Activated CD8-positive, alpha-beta memory T cell treated with anti-CD3 and anti-CD28 coated beads for 1 hour (primary cell): ENCODE data around the gene HMG20A.

ENCODE experiments used
- DNase-seq, 2 donors: peaks; one replicate each; pipeline ENCODE4 v3.0.0-alpha.2; 2020; ENCODE audit warnings: low read depth in 1 of 2; ENCODE audit errors: extremely low read depth in 1 of 2

Gene HMG20A

GRCh38 chr15:77496715-77497109 is 76.0 kb downstream of the HMG20A start:
- DNase-seq: peak; percentile 10 to 62

- no peak for DNase-seq
These were observed 76.5 kb downstream of the HMG20A start for GRCh38 chr15:77497110-77497737.

GRCh38 chr15:77497942-77498361 is 77.3 kb downstream of the HMG20A start:
- no peak for DNase-seq

GRCh38 chr15:77499087-77499760 is 78.5 kb downstream of the HMG20A start:
- no peak for DNase-seq

- no peak for DNase-seq
These were observed 80.3 kb downstream of the HMG20A start for GRCh38 chr15:77500989-77501388.

- DNase-seq: no peak
These were observed 81.8 kb downstream of the HMG20A start for GRCh38 chr15:77502379-77503095.

- no peak for DNase-seq
These were observed 82.6 kb downstream of the HMG20A start for GRCh38 chr15:77503240-77503639.

GRCh38 chr15:77503764-77504163 is 83.1 kb downstream of the HMG20A start:
- DNase-seq: no peak

GRCh38 chr15:77504306-77504705 is 83.6 kb downstream of the HMG20A start:
- DNase-seq: no peak

- no peak for DNase-seq
These were observed 84.2 kb downstream of the HMG20A start for GRCh38 chr15:77504871-77505270.

- no peak for DNase-seq
These were observed 84.9 kb downstream of the HMG20A start for GRCh38 chr15:77505556-77505955.

- DNase-seq: no peak
These were observed 85.8 kb downstream of the HMG20A start for GRCh38 chr15:77506311-77507142.

GRCh38 chr15:77507143-77507897 is 86.6 kb downstream of the HMG20A start:
- DNase-seq: no peak

- DNase-seq: no peak
These were observed 87.2 kb downstream of the HMG20A start for GRCh38 chr15:77507911-77508310.

GRCh38 chr15:77508541-77509243 is 88.0 kb downstream of the HMG20A start:
- no peak for DNase-seq

GRCh38 chr15:77510066-77511057 is 89.7 kb downstream of the HMG20A start:
- no peak for DNase-seq

GRCh38 chr15:77511869-77512268 is 91.2 kb downstream of the HMG20A start:
- no peak for DNase-seq

- DNase-seq: no peak
These were observed 92.5 kb downstream of the HMG20A start for GRCh38 chr15:77513226-77513625.
